Measurements from ENCODE around the gene FHIP1A. TPM values are rescaled to one million over a fixed set of nuclear protein-coding genes. Genes with fewer than 3 reads are reported as not detected.

FHIP1A gene
- total and polyA plus RNA-seq, 9 of the 15 experiments (the other 6 are each of a cell fraction or from before 2014, with no cell fraction given): 0.01 to 0.95 (median 0.04) TPM; not detected in 4

DNA sequence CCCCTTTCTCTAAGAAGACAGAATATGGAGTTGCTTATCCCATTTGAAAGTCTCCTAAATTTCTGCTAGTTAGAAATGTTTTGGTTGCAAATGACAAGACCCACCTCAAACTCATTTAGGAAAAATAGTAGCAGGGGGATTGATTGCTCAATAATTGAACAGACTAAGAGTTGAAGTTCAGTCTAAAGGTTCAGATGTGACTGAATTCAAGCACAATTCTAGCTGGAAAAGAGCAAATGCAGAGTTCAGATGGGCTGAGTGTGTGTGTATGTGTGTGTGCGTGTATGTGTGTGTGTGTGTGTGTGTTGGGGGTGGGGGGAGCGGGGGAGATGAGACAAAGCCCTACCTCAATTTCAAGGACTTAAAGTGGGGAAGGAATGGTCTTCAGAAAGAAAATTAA is 47.9 kb upstream of the FHIP1A start:
- TF ChIP-seq TRIM24 (IDR thresholded peaks at IDR 0.05) (no peak), PCBP1 (IDR thresholded peaks at IDR 0.05; ENCODE audit: low read depth, low read length, poor library complexity, severe bottlenecking) (no peak), PHF20 (IDR thresholded peaks at IDR 0.05; ENCODE audit: partially characterized antibody) (no peak), TAF1 (IDR thresholded peaks at IDR 0.05; ENCODE audit: control insufficient read depth, extremely low read depth, insufficient read depth, low read length, severe bottlenecking) (no peak)
- ATAC-seq (no peak), DNase-seq (ENCODE audit: extremely low read depth in 1 of 4, low spot score in 3 of 4) (no peak), FAIRE-seq (no peak)
- no peaks in the 10 kb centered on the region for H3K79me2 ChIP-seq (ENCODE audit: control insufficient read depth, insufficient read depth, low read length)
- H3K9me1 ChIP-seq (ENCODE audit: control insufficient read depth, insufficient read depth, low read length): no peaks in the 10 kb centered on the region
- no peaks in the 10 kb centered on the region for H3K27me3 ChIP-seq (ENCODE audit: control insufficient read depth in 2 of 2, insufficient read depth in 2 of 2, low read length in 2 of 2)
- H3K4me2 ChIP-seq (ENCODE audit: insufficient read depth, low read length): no peak overlapping the region
- intact Hi-C loops (cut with micrococcal nuclease): no loop called here
- in situ Hi-C loops (cut with MboI): no loop called here
- H3K36me3 ChIP-seq (ENCODE audit: control insufficient read depth, insufficient read depth, low read length): no peaks in the 10 kb centered on the region
- ChIA-PET POLR2A (no interaction called here), CTCF (ENCODE audit: low intra/inter-chr PET ratio) (interaction anchor here (0.6 kb wide), 1 partner anchor 400 kb away, joined by 3 read pairs; the partner anchor contains the start of gene GATB)
- 0% methylated on average over 2 of the region's 2 CpGs for WGBS (ENCODE audit: insufficient coverage, low coverage, missing lambda C conversion rate)
- no peak overlapping the region for H2AFZ ChIP-seq (ENCODE audit: low read depth, low read length)
- no peak overlapping the region for H3K4me3 ChIP-seq
- BruUV-seq (replicated peaks): no TSS peak
- H3K9ac ChIP-seq (ENCODE audit: insufficient read depth in 1 of 2, low read depth in 2 of 2, low read length in 2 of 2): no peak overlapping the region
- no peaks in the 10 kb centered on the region for H3K4me1 ChIP-seq (replicated peaks in 1 of 2; ENCODE audit: control insufficient read depth in 2 of 2, insufficient read depth in 2 of 2, low read length in 2 of 2)
- no peaks in the 10 kb centered on the region for H3K9me3 ChIP-seq (replicated peaks; ENCODE audit: control insufficient read depth, insufficient read depth, low read depth, low read length)
- no peak overlapping the region for H3K27ac ChIP-seq (ENCODE audit: extremely low read depth, low read depth, low read length)
- no peaks in the 10 kb centered on the region for H4K20me1 ChIP-seq (replicated peaks; ENCODE audit: control insufficient read depth, insufficient read depth, low read length)

DNA sequence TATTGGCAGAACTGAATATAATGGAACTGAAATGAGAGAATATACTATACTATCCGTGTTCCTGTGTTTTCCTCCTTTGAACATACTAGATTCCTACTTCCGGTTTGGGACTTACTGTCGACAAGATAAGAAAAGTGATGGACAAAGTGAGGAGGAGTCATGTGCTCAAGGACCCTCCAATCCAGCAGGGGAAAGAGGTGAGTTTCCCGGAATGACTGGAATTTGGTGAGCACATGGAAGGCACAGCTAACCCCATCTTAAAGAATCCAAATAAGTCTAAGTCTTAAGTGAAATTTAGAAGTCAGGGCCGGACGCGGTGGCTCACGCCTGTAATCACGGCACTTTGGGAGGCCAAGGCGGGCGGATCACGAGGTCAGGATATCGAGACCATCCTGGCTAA is 47.0 kb upstream of the FHIP1A start:
- no peak for FAIRE-seq
- 5% methylated on average over 13 of the region's 13 CpGs for WGBS (ENCODE audit: insufficient coverage, low coverage, missing lambda C conversion rate)
- no peaks in the 10 kb centered on the region for H3K9me3 ChIP-seq (replicated peaks; ENCODE audit: control insufficient read depth, insufficient read depth, low read depth, low read length)
- CTCF ChIA-PET (ENCODE audit: low intra/inter-chr PET ratio): interaction anchor here (1.2 kb wide), 1 partner anchor 251 kb away, joined by 5 read pairs; no protein-coding TSS in a partner anchor
- no peaks in the 10 kb centered on the region for H3K79me2 ChIP-seq (ENCODE audit: control insufficient read depth, insufficient read depth, low read length)
- BruUV-seq (replicated peaks): no TSS peak
- in situ Hi-C loops (cut with MboI) (no loop called here), intact Hi-C loops (cut with micrococcal nuclease) (loop anchor here (1.0 kb wide), 3 partner anchors 86 to 250 kb away; no protein-coding TSS in a partner anchor)
- ATAC-seq: no peak
- DNase-seq (ENCODE audit: extremely low read depth in 1 of 4, low spot score in 3 of 4): no peak
- H3K4me1 ChIP-seq (replicated peaks in 1 of 2; ENCODE audit: control insufficient read depth in 2 of 2, insufficient read depth in 2 of 2, low read length in 2 of 2): no peaks in the 10 kb centered on the region
- peak overlapping the region; percentile 69; the same call in 1 of the 2 replicates for H2AFZ ChIP-seq (ENCODE audit: low read depth, low read length)
- H3K36me3 ChIP-seq (ENCODE audit: control insufficient read depth, insufficient read depth, low read length): no peaks in the 10 kb centered on the region
- POLR2A ChIA-PET: no interaction called here
- no peak overlapping the region for H3K4me2 ChIP-seq (ENCODE audit: insufficient read depth, low read length)
- H3K27ac ChIP-seq (ENCODE audit: extremely low read depth, low read depth, low read length): no peak overlapping the region
- no peaks in the 10 kb centered on the region for H4K20me1 ChIP-seq (replicated peaks; ENCODE audit: control insufficient read depth, insufficient read depth, low read length)
- H3K9me1 ChIP-seq (ENCODE audit: control insufficient read depth, insufficient read depth, low read length): no peaks in the 10 kb centered on the region
- no peak overlapping the region for H3K4me3 ChIP-seq
- H3K9ac ChIP-seq (ENCODE audit: insufficient read depth in 1 of 2, low read depth in 2 of 2, low read length in 2 of 2): no peak overlapping the region
- no peaks in the 10 kb centered on the region for H3K27me3 ChIP-seq (ENCODE audit: control insufficient read depth in 2 of 2, insufficient read depth in 2 of 2, low read length in 2 of 2)
- TF ChIP-seq, protein P1, sequence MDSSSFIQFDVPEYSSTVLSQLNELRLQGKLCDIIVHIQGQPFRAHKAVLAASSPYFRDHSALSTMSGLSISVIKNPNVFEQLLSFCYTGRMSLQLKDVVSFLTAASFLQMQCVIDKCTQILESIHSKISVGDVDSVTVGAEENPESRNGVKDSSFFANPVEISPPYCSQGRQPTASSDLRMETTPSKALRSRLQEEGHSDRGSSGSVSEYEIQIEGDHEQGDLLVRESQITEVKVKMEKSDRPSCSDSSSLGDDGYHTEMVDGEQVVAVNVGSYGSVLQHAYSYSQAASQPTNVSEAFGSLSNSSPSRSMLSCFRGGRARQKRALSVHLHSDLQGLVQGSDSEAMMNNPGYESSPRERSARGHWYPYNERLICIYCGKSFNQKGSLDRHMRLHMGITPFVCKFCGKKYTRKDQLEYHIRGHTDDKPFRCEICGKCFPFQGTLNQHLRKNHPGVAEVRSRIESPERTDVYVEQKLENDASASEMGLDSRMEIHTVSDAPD (CRISPR knock-in tag; IDR thresholded peaks at IDR 0.05): no peak
- TF ChIP-seq SMAD2 (IDR thresholded peaks at IDR 0.05; ENCODE audit: low read depth, low read length) (no peak), RNF2 (IDR thresholded peaks at IDR 0.05) (no peak), ZNF134 (CRISPR knock-in tag; conservative IDR thresholded peaks at IDR 0.05) (no peak), KAT8 (IDR thresholded peaks at IDR 0.05; ENCODE audit: low read depth) (no peak), SUPT5H (IDR thresholded peaks at IDR 0.05) (no peak), MCM2 (IDR thresholded peaks at IDR 0.05; ENCODE audit: low read depth) (no peak), PCBP2 (IDR thresholded peaks at IDR 0.05; ENCODE audit: low read depth, low read length, poor library complexity, severe bottlenecking) (no peak), ZBED1 (IDR thresholded peaks at IDR 0.05) (no peak), STAG1 (CRISPR knock-in tag; IDR thresholded peaks at IDR 0.05; ENCODE audit: borderline replicate concordance) (no peak)
- TF ChIP-seq, protein P2, sequence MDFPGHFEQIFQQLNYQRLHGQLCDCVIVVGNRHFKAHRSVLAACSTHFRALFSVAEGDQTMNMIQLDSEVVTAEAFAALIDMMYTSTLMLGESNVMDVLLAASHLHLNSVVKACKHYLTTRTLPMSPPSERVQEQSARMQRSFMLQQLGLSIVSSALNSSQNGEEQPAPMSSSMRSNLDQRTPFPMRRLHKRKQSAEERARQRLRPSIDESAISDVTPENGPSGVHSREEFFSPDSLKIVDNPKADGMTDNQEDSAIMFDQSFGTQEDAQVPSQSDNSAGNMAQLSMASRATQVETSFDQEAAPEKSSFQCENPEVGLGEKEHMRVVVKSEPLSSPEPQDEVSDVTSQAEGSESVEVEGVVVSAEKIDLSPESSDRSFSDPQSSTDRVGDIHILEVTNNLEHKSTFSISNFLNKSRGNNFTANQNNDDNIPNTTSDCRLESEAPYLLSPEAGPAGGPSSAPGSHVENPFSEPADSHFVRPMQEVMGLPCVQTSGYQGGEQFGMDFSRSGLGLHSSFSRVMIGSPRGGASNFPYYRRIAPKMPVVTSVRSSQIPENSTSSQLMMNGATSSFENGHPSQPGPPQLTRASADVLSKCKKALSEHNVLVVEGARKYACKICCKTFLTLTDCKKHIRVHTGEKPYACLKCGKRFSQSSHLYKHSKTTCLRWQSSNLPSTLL (IDR thresholded peaks at IDR 0.05): no peak
